PC-3 (cell line): ENCODE results near the gene ANK3.

ENCODE experiments used
- CTCF ChIP-seq: fragments of 300-600 bp; sonication (generic); conservative IDR thresholded peaks from 2 replicates; pipeline ENCODE4 v1.5.1; 2017; ENCODE audit warnings: antibody characterized with exemption, low read depth, mild to moderate bottlenecking, low read length
- EZH2 ChIP-seq: fragments of 300-600 bp; sonication (generic); IDR thresholded peaks from one replicate; pipeline ENCODE4 v1.6.1; 2017; ENCODE audit warnings: antibody characterized with exemption, mild to moderate bottlenecking, low read length; ENCODE audit not compliant: unreplicated experiment

GRCh38 chr10:60346661-60347060 lies 43.0 kb downstream of the ANK3 start:
- TF ChIP-seq CTCF (no peak), EZH2 (no peak)
